GM12878 (cell line): ENCODE data around the gene COL4A1. TPM values are rescaled to one million over a fixed set of nuclear protein-coding genes. Genes with fewer than 3 reads are reported as not detected.

Experiments
- ATAC-seq: fragments of 200-7000 bp; cut with Tn5 transposase; 3 replicates; pipeline ENCODE4 v1.9.1; 2020; ENCODE audit warnings: mild to moderate bottlenecking, moderate library complexity
- BruUV-seq: library from RNA; stranded (reverse); fragments of 400-500 nt; replicated peaks from 2 replicates; lab custom pipeline; 2021; lab: Mats Ljungman, UMichigan
- CTCF ChIA-PET: fragments of 300-600 bp; sonication (Branson Sonifier 250); formaldehyde crosslinking; extraction: SDS; loops from one replicate; lab custom pipeline; 2021; ENCODE audit warnings: inconsistent platforms; lab: Yijun Ruan, JAX
- POLR2A ChIA-PET: fragments of 350-600 bp; formaldehyde crosslinking; extraction: SDS; loops from one replicate; lab custom pipeline; 2021; ENCODE audit warnings: inconsistent platforms; lab: Charles Lee
- RAD21 ChIA-PET: fragments of 300-600 bp; sonication (Branson Sonifier 250); formaldehyde crosslinking; loops from one replicate; lab custom pipeline; 2023; ENCODE audit warnings: antibody characterized with exemption; ENCODE audit not compliant: unreplicated experiment; lab: Charles Lee
- SMC1A ChIA-PET: fragments of 300-600 bp; sonication (Branson Sonifier 250); formaldehyde crosslinking; loops from one replicate; lab custom pipeline; 2023; ENCODE audit not compliant: unreplicated experiment, uncharacterized antibody; lab: Charles Lee
- DNase-seq: peaks from one replicate; pipeline ENCODE4 v3.0.0-alpha.2; 2011; ENCODE audit warnings: low read depth, low spot score
- FAIRE-seq: peaks from 3 replicates; lab custom pipeline; 2011; peaks lifted over from hg19 to GRCh38; lab: Jason Lieb, UNC
- H2AFZ ChIP-seq: 2 replicates; pipeline ENCODE4 v1.6.0; 2011; ENCODE audit warnings: low read depth, low read length, control low read depth; ENCODE audit not compliant: control insufficient read depth
- H3K27ac ChIP-seq: 2 replicates; pipeline ENCODE4 v1.5.1; 2011; ENCODE audit warnings: control low read depth; ENCODE audit not compliant: control insufficient read depth, insufficient read depth
- H3K27me3 ChIP-seq, 2 experiments: replicated peaks in 1 of 2; 2 replicates each; pipeline versions ENCODE4 v1.6.0 to v1.6.1; 2011; ENCODE audit warnings: low read length in 1 of 2; ENCODE audit not compliant: control insufficient read depth in 2 of 2, insufficient read depth in 2 of 2
- H3K36me3 ChIP-seq, 2 experiments: 2 replicates each; pipeline ENCODE4 v1.5.1; 2011; ENCODE audit warnings: low read length in 1 of 2; ENCODE audit not compliant: control insufficient read depth in 2 of 2, insufficient read depth in 2 of 2
- H3K4me1 ChIP-seq: 2 replicates; pipeline ENCODE4 v1.6.1; 2011; ENCODE audit warnings: mild to moderate bottlenecking, low read length, moderate library complexity, mixed read lengths; ENCODE audit not compliant: control insufficient read depth, insufficient read depth
- H3K4me2 ChIP-seq: 2 replicates; pipeline ENCODE4 v1.6.0; 2011; ENCODE audit warnings: control low read depth; ENCODE audit not compliant: control insufficient read depth, insufficient read depth
- H3K4me3 ChIP-seq: fragments of 200-600 bp; sonication (generic); 2 replicates; pipeline ENCODE4 v1.5.1; 2016
- H3K79me2 ChIP-seq: 2 replicates; pipeline ENCODE4 v1.6.0; 2011; ENCODE audit warnings: low read length; ENCODE audit not compliant: control insufficient read depth, insufficient read depth
- H3K9ac ChIP-seq: 2 replicates; pipeline ENCODE4 v1.8.0; 2011; ENCODE audit warnings: low read length, control low read depth, mixed read lengths; ENCODE audit not compliant: control insufficient read depth, insufficient read depth
- H3K9me3 ChIP-seq: replicated peaks from 3 replicates; pipeline ENCODE4 v1.5.1; 2011; ENCODE audit warnings: mild to moderate bottlenecking, low read length; ENCODE audit not compliant: control insufficient read depth, insufficient read depth
- H4K20me1 ChIP-seq: 2 replicates; pipeline ENCODE4 v1.6.0; 2011; ENCODE audit not compliant: control insufficient read depth, insufficient read depth
- BMI1 ChIP-seq: fragments of 450-650 bp; IDR thresholded peaks from 2 replicates; pipeline ENCODE4 v1.6.1; 2016; ENCODE audit warnings: mild to moderate bottlenecking, moderate library complexity, borderline replicate concordance
- CBX3 ChIP-seq: fragments of 200-600 bp; sonication (generic); IDR thresholded peaks from 2 replicates; pipeline ENCODE4 v1.6.1; 2016; ENCODE audit warnings: low read depth, borderline replicate concordance
- CEBPB ChIP-seq, 2 experiments: fragments of 150-350 bp in 1 of 2; IDR thresholded peaks; 2 replicates each; pipeline ENCODE4 v1.6.1; 2012 to 2014; ENCODE audit warnings: low read depth in 2 of 2, low read length in 2 of 2, borderline replicate concordance in 1 of 2, inconsistent platforms in 1 of 2
- IRF3 ChIP-seq: fragments of 450-650 bp; IDR thresholded peaks from 2 replicates; pipeline ENCODE4 v1.6.1; 2014; ENCODE audit warnings: mild to moderate bottlenecking
- POLR2AphosphoS5 ChIP-seq: IDR thresholded peaks from 2 replicates; pipeline ENCODE4 v1.6.1; 2011; ENCODE audit warnings: mild to moderate bottlenecking, low read length, inconsistent platforms
- REST ChIP-seq: IDR thresholded peaks from 2 replicates; pipeline ENCODE4 v1.6.1; 2012; ENCODE audit warnings: mild to moderate bottlenecking, low read depth, low read length
- TCF7 ChIP-seq: IDR thresholded peaks from 2 replicates; pipeline ENCODE4 v1.6.1; 2014; ENCODE audit warnings: antibody characterized with exemption, borderline replicate concordance
- USF1 ChIP-seq: IDR thresholded peaks from 2 replicates; pipeline ENCODE4 v1.6.1; 2011; ENCODE audit warnings: borderline replicate concordance, low read depth, mild to moderate bottlenecking, moderate library complexity, mixed read lengths, low read length; ENCODE audit not compliant: insufficient read depth; ENCODE audit errors: extremely low read length
- WGBS: methylation state at CpG from one replicate; pipeline ENCODE4 v1.1.6; 2016; ENCODE audit warnings: low lambda C conversion rate; ENCODE audit not compliant: insufficient replicate concordance, insufficient coverage; ENCODE audit errors: missing lambda C conversion rate; 5-methylcytosine and 5-hydroxymethylcytosine counted together
- in situ Hi-C: fragments of 300-500 bp; cut with MboI; formaldehyde crosslinking; loops from 9 replicates; pipeline ENCODE4 v1.14.3; 2018; ENCODE audit warnings: mixed read lengths
- intact Hi-C: fragments of 100-400 bp; cut with micrococcal nuclease; formaldehyde crosslinking; loops from one replicate; pipeline ENCODE4 v1.14.2; 2022; ENCODE audit not compliant: unreplicated experiment
- polyA plus RNA-seq, 11 experiments: library from polyadenylated mRNA; depleted of rRNA in 4 of 11; unstranded in 6 of 11; stranded (reverse) in 5 of 11; fragments of >200 nt; fragmentation: Nextera tagmentation in 4 of 11; fragmentation: Illumina TruSeq in 1 of 11; extraction: Ambion mirVana in 4 of 11; extraction: Trizol in 1 of 11; gene quantifications; 1 replicate in 1 of 11; 2 replicates in 10 of 11; pipeline versions ENCODE4 v1.2.1 to v1.2.3, GENCODE V29; 2011 to 2016; ENCODE audit warnings: inconsistent platforms in 2 of 11, missing spikeins in 2 of 11, low read depth in 1 of 11
- total RNA-seq, 4 experiments: library from RNA; depleted of rRNA in 3 of 4; stranded (reverse); fragments of >200 nt in 3 of 4; fragmentation: Illumina TruSeq in 1 of 4; extraction: Trizol in 1 of 4; gene quantifications; 2 replicates each; pipeline versions ENCODE4 v1.2.1 to v1.2.3, GENCODE V29; 2013 to 2021
- TF ChIP-seq, protein P1 (sequence below): fragments of 450-650 bp; IDR thresholded peaks from 2 replicates; pipeline ENCODE4 v1.6.1; 2016; ENCODE audit warnings: mild to moderate bottlenecking

Gene COL4A1
- total and polyA plus RNA-seq, 10 of the 15 experiments (the other 5 are each of a cell fraction or from before 2014, with no cell fraction given): 0.07 to 0.31 (median 0.13) TPM; not detected in 6

DNA sequence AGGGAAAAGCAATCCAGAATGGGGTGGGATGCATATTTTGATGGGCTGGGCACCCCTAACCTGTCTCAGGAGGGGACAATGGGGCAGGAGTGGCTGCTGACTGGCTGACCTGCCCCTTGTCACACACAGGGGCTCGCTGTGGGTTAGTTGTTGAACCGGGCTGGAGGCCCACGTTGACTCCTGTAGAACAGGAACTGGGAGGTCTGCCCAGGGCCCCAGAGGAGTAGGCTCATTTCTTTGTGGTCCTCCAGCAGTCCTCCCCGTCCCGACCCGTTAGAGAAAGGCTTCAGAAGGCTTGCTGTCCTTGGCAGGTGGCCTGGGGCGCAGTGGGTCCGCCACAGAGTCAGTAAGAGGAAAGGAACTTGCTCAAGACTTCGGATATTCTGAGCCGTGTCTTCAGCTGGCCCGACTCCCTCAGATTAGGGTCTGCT, 70.1 kb downstream of the COL4A1 start (continued):
- TF ChIP-seq IRF3 (no peak), CEBPB (IDR thresholded peaks at IDR 0.05; ENCODE audit: borderline replicate concordance in 1 of 2, low read depth in 2 of 2, low read length in 2 of 2) (no peak), REST (no peak)

- H3K79me2 ChIP-seq: no peaks in the 10 kb centered on the region
- no peak overlapping the region for H3K27ac ChIP-seq
- no peak overlapping the region for H3K4me3 ChIP-seq
- H3K9ac ChIP-seq: no peak overlapping the region
- ATAC-seq (no peak), DNase-seq (no peak), FAIRE-seq (no peak)
- TF ChIP-seq CBX3 (no peak), USF1 (no peak), BMI1 (no peak), TCF7 (no peak), POLR2AphosphoS5 (no peak)
- TF ChIP-seq, protein P1, sequence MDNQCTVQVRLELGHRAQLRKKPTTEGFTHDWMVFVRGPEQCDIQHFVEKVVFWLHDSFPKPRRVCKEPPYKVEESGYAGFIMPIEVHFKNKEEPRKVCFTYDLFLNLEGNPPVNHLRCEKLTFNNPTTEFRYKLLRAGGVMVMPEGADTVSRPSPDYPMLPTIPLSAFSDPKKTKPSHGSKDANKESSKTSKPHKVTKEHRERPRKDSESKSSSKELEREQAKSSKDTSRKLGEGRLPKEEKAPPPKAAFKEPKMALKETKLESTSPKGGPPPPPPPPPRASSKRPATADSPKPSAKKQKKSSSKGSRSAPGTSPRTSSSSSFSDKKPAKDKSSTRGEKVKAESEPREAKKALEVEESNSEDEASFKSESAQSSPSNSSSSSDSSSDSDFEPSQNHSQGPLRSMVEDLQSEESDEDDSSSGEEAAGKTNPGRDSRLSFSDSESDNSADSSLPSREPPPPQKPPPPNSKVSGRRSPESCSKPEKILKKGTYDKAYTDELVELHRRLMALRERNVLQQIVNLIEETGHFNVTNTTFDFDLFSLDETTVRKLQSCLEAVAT: no peak
- H3K27me3 ChIP-seq: peaks cover 4 to 5% of the 10 kb centered on the region in 2 experiments; a peak in 2 of 4 replicates
- ChIA-PET SMC1A (interaction anchor here (0.5 to 1.5 kb wide), 2 partner anchors 176 to 292 kb away, joined by 3 read pairs; no protein-coding TSS in a partner anchor), CTCF (no interaction called here), RAD21 (no interaction called here), POLR2A (no interaction called here)
- H3K9me3 ChIP-seq: no peaks in the 10 kb centered on the region
- H3K4me2 ChIP-seq: no peak overlapping the region
- H3K4me1 ChIP-seq: no peaks in the 10 kb centered on the region
- H4K20me1 ChIP-seq: no peaks in the 10 kb centered on the region
- WGBS: 30% methylated on average over 10 of the region's 10 CpGs
- in situ Hi-C loops: no loop called here
- no peaks in the 10 kb centered on the region for H3K36me3 ChIP-seq
- no peak overlapping the region for H2AFZ ChIP-seq
- intact Hi-C loops: no loop called here
- no TSS peak for BruUV-seq
Observed at GRCh38 chr13:110236431-110236830, 70.5 kb downstream of the COL4A1 start.
